ENCODE data around the gene C9orf152.
"Not testable (repeated sequence)": the region's sequence is repeated elsewhere in the genome, so short reads cannot be mapped to it uniquely, and the experiment has no call there.

C9orf152 gene

GRCh38 chr9:110208031-110208430 lies at the start of gene C9orf152:
C9orf152 (minus strand) TSS chr9:110208159; CDS start chr9:110207579, 580 bp downstream.
- DNase-seq = no peak

GRCh38 chr9:110257097-110257841 lies 49.3 kb upstream of the C9orf152 start:
- peak; percentile 31 for DNase-seq

- peak; percentile 96 for DNase-seq
These were observed 48.6 kb upstream of the C9orf152 start, which contains the start of gene TXN for GRCh38 chr9:110256380-110257096. TXN (minus strand) TSS chr9:110256507; CDS start chr9:110256435, 72 bp downstream.

- DNase-seq = peak; percentile 71
These were observed 47.8 kb upstream of the C9orf152 start for GRCh38 chr9:110255463-110256379.

- DNase-seq = peak; percentile 21
These were observed 47.1 kb upstream of the C9orf152 start for GRCh38 chr9:110255034-110255462.

- DNase-seq = no peak
These were observed 46.5 kb upstream of the C9orf152 start for GRCh38 chr9:110254500-110254899.

- DNase-seq = no peak
These were observed 44.7 kb upstream of the C9orf152 start for GRCh38 chr9:110252509-110253139.

GRCh38 chr9:110251770-110252169 lies 43.8 kb upstream of the C9orf152 start:
- DNase-seq = not testable (repeated sequence)

GRCh38 chr9:110251212-110251611 lies 43.3 kb upstream of the C9orf152 start:
- DNase-seq = no peak

GRCh38 chr9:110249603-110250002 lies 41.6 kb upstream of the C9orf152 start:
- DNase-seq = no peak

GRCh38 chr9:110248361-110248760 lies 40.4 kb upstream of the C9orf152 start:
- no peak for DNase-seq

GRCh38 chr9:110246214-110246613 lies 38.3 kb upstream of the C9orf152 start:
- DNase-seq = no peak

- DNase-seq = no peak
These were observed 36.7 kb upstream of the C9orf152 start for GRCh38 chr9:110244616-110245015.

GRCh38 chr9:110241858-110242321 lies 33.9 kb upstream of the C9orf152 start:
- no peak for DNase-seq

GRCh38 chr9:110241260-110241857 lies 33.4 kb upstream of the C9orf152 start:
- no peak for DNase-seq

GRCh38 chr9:110240198-110240597 lies 32.2 kb upstream of the C9orf152 start:
- no peak for DNase-seq

GRCh38 chr9:110228321-110228720 lies 20.4 kb upstream of the C9orf152 start:
- DNase-seq = no peak

- DNase-seq = no peak
These were observed 16.6 kb upstream of the C9orf152 start for GRCh38 chr9:110224583-110224982.

GRCh38 chr9:110220809-110221208 lies 12.8 kb upstream of the C9orf152 start:
- DNase-seq = no peak

GRCh38 chr9:110217656-110218099 lies 9.7 kb upstream of the C9orf152 start:
- peak; percentile 35 for DNase-seq

- no peak for DNase-seq
These were observed 6.8 kb upstream of the C9orf152 start for GRCh38 chr9:110214586-110215355.
